Astrocyte (in vitro differentiated cells and primary cell): ENCODE data around the gene PHF5A.

ENCODE experiments used
- CTCF ChIP-seq: IDR thresholded peaks from 2 replicates; pipeline ENCODE4 v1.5.1; 2011; ENCODE audit warnings: low read depth, mild to moderate bottlenecking, inconsistent platforms, low read length, moderate library complexity; ENCODE audit not compliant: insufficient read depth
- EZH2 ChIP-seq: IDR thresholded peaks from 2 replicates; pipeline ENCODE4 v1.6.1; 2012; ENCODE audit warnings: mild to moderate bottlenecking, low read length, inconsistent platforms; ENCODE audit not compliant: insufficient read depth

GRCh38 chr22:41410311-41410751, 58.2 kb downstream of the PHF5A start:
- TF ChIP-seq CTCF (no peak), EZH2 (no peak)
